ENCODE measurements around the gene ETS1.

ETS1 gene

DNA sequence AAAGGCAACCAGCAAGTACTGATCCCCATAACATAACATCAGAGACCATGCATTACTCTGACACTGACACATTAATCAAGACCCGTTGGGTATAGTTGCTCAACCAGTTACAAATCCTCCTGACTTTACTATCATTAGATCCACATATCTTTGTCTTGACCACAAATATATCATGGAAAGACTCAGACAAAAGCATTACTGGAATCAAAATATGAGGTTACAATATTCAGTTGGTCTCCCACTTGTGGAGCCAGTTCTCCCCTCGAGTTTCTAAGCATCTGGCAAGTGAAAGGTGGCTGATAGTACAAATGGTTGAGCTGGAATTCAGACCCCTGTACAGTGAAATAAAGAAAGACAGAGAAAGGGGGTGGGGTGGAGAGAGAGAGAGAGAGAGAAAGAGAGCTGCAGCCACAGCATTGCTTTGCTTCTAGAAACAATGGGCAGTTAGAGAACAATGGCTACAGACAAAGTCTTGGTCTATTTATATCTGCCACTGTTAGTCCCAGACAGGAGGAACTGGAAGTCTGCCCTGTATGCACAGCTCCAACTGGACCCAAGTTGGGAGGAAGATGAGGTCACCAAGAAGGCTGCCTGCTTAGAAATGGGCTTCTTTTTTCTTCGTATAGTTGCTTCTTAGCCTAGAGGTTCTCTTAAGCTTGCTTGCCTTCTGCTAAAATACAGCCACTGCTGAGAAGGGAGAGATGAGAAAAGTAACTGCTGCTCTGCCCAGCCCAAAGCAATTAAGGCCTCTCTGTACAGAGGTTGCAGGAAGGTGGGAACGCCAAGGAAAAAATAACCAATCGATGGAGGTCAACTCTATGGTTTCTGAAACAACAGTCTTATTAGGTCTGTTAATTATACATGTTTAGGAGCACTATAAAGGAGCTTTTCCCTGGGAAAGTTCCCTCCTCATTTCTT, 85.5 kb downstream of the ETS1 start:
- no peak for DNase-seq (ENCODE audit: low spot score)

DNA sequence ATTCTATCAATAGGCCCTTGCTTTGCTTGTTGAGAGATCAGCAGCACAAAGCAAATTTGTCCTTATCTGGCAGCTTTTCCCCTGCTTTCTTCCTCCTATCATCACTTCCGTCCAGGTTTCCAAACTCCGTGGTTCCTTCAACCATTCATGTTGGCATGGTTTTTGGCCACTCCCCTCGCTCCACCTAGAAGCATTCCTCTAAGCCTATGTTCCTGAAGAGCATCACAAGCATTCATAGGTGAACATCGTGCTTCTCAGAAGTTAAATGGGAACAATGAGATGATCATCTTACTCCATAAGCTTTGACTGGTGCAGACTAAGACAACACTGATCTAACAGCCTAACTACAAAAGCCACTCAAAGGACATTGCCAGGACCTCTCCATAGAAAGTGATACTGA, 86.3 kb downstream of the ETS1 start:
- no peak for DNase-seq (ENCODE audit: low spot score)

DNA sequence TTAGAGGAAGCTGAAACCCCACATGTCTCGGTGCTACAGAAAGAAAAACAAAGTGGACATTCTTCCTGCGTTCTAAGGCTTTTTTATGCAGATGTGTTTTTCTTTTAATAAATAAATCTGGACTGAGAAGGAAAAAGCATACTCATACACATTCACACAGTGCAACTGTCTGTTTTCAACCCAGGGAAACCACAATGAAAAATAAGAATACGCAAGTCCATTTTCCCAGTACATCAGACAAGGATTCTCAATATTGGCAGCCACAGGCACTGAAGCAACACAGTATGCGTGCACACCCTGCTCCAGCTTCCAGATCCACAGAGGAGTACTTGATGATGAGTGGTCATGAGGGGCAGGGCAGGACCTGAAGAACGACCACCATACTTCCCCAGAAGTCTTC, 86.9 kb downstream of the ETS1 start:
- no peak for DNase-seq (ENCODE audit: low spot score)

DNA sequence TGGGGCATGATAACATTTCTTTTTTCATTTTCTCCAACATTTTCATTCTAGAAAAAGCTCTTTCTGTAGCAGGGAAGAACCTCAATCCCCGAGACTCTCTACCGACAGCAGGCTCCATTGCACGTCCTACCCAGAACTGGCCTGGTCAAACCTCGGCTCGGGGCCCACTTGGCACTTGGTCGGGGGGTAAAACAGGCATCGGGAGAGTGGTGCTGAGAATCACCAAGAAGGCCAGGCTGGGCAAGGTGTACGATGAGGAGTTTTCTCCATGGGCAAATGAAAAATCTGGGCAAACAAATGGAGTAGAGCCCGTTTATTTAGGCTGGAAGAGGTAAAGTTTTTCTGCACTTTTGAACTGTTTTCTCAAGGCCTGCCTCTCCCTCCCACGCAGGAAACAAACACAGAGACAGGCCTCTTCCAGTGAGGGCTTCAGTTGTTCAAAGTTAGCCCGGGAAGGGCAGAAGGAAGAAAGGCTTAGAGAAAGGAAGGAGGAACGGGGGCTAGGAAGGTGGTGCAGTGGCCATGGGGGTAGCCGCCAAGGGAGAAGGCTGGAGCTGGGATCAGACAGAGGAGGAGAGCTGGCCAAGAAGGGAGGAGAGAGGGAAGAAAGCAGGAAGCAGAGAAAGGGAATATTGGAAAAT, 87.6 kb downstream of the ETS1 start:
- DNase-seq (ENCODE audit: low spot score): no peak

DNA sequence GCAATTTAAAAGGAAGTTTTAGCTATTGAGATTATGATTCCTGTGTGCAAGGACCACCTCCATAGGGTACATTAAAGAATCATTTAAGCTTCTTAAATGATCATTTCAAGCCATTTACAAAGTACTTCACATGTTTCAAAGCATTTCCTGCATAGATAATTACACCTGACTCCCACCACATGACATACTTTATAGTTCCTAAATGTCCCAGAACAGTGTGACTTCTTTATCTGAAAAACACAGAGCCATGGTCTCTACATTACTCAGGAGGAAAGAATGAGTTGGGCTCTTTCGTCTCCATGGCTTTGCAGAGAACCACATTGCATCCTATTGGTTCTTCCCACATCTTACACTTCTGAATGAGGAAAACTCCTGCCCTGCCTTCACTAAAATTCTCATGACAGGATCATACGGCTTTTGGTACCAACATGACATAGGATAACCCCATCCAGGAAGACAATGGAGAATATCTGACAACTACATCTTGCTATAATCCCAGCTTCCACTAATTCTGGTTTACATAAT, 88.6 kb downstream of the ETS1 start:
- no peak for DNase-seq (ENCODE audit: low spot score)

DNA sequence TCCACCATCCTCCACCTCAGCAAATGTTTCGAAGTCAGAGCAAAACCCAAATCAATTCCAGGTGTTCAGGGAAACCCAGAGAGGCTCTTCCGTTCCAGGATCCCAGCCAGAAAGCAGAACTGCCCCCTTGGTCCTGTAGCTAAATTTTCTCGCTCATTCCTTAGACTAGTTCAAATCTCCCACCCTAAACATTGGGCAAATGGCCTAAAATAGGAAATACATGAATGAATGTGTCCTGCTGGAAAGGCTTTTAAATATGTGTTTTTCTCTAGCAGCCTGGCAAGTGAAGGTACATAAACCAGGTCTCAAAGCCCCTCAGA, 89.6 kb downstream of the ETS1 start:
- DNase-seq (ENCODE audit: low spot score): no peak

DNA sequence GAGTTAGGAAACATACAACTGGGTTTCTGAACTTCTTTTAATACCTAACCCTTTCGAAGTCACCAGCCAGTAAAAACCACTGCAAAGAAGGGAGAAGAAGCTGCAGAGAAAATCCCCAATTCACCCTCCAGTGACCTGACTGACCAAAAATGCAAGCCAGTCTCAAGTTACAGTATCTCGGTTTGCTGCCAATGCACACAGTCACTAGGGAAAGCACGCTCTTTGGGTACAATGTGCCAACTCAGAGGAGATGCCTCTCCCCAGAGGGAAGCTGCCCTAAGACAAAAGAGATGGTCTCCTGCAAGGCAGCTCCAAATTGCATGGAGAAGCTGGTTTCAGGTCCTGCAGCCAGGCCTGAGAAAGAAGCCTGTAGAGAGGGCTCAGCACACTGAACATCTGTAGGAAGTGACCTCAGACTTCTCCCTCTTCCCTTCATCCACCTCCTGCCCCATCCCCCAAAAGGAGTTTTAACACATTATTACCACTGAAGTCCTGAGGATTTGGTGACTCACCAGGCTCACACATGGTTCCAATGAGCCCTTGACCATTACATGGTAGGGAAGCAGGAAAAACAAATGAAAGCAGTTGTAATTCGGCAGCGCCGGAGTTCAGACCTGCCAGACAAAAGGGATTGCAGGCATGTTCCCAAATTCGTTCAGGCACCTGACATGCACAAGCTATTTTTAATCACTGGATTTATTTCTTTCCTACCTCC, 90.1 kb downstream of the ETS1 start:
- no peak for DNase-seq (ENCODE audit: low spot score)

DNA sequence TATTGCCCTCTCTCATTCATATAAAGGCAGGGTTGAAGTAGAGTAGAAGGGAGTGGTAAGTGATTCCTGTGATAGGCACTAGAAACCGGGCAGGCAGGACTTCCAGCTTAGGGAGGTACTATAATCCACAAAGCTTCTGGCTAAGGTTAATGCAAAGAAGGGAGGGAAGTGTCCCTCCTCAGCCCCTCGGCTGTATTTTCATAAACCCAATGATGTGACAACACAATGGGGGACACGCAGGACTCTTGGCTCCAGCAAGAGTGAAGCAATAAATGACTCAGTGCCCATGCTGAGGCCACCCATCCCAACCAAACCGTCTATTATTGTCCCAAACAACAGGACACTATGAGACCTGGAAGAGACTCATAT, 90.7 kb downstream of the ETS1 start:
- DNase-seq (ENCODE audit: low spot score): no peak

DNA sequence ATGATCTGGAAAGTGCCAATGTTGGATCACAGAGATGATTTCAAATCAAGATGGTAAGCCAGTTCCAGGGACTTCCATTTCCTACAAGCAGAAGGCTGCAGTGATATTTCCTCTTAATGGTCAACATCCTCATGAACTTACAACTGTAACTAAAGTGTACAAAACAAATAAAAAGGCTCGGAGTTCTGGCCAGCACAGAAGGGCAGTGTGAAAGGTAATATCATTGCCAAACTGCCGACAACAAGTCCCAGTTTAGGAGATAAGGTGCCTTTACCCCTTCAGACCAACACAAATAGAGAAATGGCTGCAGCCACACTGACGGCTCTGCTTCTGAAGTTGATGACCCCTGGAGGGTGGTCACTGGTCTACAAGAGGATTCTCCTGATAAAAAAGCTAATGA, 91.1 kb downstream of the ETS1 start:
- DNase-seq (ENCODE audit: low spot score): no peak

DNA sequence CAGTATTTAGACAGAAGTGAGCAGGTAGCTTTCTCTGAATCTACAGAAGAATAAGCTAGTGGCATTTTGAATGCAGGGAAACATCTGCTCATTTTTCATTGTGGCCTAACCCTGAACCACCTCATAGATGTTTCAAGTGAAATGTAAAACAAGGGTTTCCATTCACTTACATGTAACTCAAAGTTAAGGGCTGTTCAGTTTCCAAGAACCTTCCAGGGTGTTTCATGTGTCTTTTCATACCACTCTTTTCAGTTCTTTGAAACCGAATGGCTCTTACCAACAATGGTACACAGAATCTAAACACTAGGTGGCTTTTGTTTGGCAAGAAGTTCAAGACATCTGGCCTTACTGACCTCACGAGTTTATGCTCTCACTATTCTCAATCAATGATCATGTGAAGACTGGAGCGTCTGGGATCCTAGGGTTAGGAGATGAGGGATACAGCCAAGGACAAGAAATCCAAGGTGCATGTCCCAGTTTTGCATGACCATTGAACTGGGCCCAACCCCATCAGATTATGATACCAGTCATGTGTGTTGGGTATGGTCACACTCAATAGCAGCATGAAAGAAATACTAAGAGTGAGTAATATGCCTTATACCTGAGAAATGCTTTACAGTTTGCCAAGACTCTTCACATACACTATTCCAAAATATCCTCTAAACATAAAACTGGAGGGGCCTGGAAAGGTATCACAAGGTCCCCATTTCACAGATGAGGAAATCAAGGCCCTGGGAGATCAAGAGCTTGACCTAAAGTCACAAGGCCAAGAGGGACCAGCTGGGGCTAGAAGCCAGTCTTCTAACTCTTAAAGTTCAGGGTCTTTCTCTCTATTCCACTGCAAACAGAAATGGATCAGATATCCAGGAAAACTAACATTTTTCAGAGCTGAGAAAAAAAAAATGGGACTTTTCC, 92.7 kb downstream of the ETS1 start:
- DNase-seq (ENCODE audit: low spot score): peak; percentile 84

DNA sequence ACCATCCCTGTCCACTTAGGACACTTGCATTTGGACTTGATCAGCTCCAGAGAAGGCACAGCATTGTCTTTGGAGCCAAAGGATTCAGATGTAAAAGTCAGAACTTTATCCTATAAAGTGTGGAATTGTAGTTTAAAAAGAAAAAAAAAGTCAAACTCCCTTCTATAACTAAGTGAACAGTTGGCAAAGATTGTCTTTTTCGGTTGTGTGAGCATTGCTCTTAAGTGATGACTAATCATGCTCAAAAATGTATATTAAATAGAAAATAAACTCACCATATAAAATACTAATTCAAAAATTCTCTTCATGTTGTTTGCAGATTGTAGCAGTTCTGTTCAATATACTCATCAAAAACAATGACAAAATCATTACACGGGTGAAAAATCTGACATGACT, 93.8 kb downstream of the ETS1 start:
- no peak for DNase-seq (ENCODE audit: low spot score)

DNA sequence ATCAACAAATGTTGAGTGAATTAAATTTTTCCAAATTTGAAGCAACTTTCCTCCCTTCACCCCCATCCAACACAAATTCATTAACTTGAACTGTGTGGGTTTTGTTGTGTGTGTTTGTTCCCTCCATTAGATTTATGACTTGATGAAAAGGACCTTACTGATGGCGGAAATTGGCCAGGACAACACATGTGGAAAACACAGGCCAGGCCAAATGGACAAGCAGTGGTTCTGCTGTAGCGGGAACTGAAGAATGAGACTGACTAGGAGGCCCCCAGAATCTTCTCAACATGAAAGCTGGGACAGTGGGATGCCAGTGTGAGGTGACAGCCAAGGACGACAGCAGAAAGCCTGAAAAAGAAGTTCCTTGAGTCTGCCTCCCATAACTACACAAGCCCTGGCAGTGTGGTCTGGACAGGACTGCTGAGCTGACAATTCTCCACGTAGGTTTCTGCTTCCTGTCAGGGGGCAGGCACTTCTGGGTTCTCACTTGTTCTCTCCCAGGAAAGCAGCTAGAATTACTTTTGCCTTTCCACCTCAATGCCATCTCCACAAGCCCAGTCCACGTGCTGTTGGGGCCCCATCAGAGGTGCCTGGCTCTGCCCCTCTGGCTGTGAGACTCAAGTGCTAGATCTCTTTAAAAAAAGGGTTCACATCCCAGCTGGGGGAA, 94.3 kb downstream of the ETS1 start:
- DNase-seq (ENCODE audit: low spot score): no peak

DNA sequence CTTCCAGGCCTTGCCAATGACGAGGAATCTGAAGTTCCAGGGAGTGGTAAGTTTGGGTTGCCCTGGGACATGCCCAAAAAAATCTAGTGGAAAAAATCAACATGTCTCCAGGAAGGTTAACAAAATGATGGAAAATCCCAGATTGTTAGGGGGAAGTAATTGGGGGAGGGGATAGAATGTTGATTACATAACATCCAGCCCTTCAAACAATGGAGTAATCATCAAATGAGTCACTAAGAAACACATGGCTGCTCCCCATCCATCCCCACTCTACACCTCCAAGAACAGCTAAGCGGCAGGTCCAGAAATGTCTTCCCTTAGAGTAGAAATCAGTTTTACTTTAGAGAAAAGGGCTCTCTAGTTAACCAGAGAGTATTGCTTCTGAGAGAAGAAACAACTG, 94.9 kb downstream of the ETS1 start:
- no peak for DNase-seq (ENCODE audit: low spot score)

DNA sequence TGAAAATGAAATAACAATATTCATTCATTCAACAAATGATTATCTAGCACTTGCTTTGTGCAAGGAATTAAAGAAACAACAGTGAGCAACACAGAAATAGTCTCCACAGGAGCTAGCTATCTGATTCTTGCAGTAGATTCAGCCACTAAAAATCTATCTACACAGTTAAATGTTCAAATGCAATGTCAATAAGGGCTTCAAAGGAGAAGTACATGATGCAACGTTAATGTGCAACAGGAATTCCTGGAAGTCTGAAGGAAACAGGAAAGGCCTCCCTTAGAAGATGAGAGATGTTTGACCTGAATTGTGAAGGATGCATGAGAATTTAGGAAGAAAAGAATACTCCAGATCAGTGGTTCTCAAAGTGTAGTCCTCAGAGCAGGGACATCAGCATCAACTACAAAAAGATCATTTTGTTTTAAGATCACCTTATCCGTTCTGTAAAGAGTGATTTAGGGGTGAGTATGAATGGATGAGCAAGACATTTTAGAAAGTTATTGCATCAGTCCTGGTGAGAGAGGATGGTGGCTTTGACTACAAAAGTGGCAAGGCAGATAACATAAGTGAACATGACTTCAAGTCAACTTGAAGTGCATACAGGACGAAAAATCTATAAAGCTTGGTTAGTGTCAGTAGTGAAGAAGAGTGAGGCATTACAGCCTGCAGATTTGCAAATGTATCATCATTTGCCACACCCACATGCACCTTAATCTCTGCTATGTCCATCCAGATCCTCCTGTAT, 96.0 kb downstream of the ETS1 start:
- DNase-seq (ENCODE audit: low spot score): no peak

DNA sequence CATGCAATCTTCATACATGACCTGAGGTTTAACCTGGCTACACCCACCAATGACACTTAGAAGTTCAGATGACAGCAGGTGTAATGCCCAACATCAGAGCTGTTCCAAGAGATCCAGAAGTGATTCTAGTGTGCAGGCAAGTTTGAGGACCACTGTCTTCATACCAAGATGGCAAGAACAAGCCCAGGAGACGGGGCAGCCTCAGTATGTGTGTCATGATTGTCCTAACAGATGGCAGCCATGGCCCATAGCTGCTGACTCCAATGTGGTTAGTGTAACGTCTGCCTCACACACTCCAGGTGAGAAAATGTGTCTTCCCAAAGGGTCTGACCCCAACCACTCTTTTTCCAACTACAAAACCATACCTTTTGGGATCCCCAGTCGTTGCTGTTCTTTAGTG, 97.3 kb downstream of the ETS1 start:
- no peak for DNase-seq (ENCODE audit: low spot score)

DNA sequence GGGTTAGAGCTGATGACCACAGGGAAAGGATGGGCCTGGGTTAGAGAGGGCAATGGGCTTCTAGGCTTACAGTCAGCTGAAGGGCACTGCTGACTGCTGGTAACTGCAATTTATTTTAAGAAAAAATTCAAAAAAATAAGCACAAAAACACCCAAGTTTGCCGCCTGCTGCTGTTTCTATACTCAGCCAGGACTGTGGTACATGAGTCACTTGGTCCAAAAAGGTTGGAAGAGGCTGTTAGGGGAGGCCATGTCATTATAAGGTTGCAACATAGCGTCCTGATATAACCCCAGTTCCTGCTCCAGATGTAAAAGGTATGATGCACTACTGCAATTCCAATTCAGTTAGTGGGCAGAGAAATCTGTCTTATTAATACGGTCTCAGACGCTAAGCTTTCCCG, 98.9 kb downstream of the ETS1 start:
- no peak for DNase-seq (ENCODE audit: low spot score)

DNA sequence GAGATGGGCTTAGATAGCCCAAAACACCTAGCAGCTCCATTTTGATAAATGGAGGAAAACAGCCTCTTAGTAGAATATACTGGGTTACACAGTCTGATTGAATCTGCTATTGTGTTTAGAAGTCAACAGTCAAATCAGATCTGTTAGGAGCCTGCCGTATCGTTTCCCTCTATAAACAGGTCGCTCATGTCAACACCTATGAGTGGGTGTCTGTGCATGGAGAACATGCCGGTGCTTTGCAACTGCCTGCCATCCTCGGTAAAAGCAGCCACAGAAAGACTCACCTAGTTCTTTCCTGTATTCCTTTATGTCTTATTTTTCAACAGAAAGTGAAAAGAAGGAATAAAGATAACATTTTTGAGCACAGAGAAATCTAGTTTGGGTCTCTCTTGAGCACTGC, 99.4 kb downstream of the ETS1 start:
- DNase-seq (ENCODE audit: low spot score): no peak

DNA sequence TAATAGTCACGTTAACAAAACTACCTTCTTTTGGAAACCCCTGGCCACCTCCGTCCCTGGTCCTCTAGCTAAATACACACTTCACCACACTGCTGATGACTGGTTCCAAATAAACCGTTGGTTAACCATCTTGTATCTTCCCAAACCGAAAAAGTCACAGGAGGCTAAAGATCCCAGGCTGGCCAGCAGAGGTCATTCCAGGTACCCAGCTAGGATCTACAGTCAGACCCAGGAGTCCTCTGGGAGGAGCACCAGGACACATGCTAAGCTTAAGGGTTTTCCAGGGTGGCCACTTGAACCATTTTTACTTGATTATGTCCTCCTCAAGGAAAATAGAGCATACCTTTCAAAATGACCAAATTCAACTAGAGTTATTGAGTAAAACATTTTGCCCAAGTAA, 103.2 kb downstream of the ETS1 start:
- DNase-seq (ENCODE audit: low spot score): no peak

DNA sequence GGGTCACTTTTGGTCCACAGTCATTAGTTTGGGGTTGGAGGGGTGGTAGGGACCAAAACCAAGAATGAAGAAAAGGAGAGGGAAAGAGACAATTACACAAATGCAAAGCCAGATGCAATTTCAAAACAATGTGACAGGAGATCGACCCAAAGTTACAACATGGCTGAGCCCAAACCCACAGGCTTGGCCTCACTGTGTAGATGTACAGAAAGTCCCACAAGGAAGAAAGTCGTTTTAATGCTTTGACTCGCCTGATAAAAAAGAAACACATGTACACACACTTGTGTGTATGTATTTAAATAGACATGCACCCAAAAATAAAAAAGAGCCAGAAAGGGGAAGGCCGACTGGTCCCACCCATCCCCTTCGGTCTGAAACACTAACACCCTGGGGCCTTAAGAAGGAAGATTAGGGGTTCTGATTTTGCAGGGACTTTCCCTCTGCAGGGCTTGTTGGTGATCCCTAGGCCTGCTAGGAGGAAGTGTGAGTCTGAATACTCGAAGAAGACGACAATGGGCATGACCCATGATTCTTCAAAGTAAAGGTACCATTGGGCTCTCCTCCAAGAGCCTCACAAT, 104.1 kb downstream of the ETS1 start:
- peak; percentile 72 for DNase-seq (ENCODE audit: low spot score)

DNA sequence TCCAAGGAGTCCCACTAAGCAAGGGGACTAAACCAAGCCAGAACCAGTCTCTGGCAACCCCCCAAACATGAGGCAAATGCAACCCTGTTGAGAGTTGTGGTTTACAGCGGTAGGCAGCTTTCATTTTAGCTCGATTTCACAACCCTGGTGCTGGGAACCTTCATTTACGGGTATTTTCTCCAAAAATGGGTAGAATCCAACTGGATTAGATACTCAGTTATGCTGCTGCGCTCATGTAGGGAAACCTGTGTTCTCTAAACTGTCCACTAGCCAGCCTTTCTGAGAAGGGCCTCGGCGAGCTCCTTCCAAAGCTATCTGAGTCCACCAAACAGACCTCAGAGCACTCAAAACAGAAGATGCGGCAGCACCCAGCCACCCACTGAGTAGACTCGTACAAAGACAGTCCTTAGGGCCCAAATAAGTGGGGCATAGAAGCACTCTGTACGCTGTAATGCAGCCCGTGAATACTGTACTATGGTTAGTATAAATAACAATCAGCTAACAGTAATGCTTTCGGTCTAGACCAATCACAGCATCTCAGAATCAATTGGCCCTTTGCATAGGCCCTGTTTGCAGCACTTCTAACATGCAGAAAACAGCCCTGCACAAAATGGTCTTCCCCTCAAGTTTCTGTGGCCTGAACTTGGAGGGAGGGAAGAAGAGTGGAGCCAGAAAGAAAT, 104.7 kb downstream of the ETS1 start:
- DNase-seq (ENCODE audit: low spot score): peak; percentile 55
